CD14-positive monocyte (primary cell): ENCODE measurements around the gene LSS. TPM values are rescaled to one million over a fixed set of nuclear protein-coding genes. Genes with fewer than 3 reads are reported as not detected.

Experiments used
- DNase-seq, 3 donors: peaks; one replicate each; pipeline ENCODE4 v3.0.0-alpha.2; 2011 to 2022
- H2AFZ ChIP-seq: 2 replicates; pipeline ENCODE4 v1.6.0; 2012; ENCODE audit warnings: mild to moderate bottlenecking, low read depth, low read length, inconsistent platforms; ENCODE audit not compliant: insufficient read depth, poor library complexity, severe bottlenecking
- H3K27ac ChIP-seq, 2 donors: 1 replicate in 1 of 2; 2 replicates in 1 of 2; pipeline ENCODE4 v1.5.1; 2012 to 2013; ENCODE audit warnings: low read length in 2 of 2, control low read depth in 1 of 2, inconsistent platforms in 1 of 2, low read depth in 1 of 2, mild to moderate bottlenecking in 1 of 2
- H3K27me3 ChIP-seq, 2 donors: one replicate each; pipeline versions ENCODE4 v1.6.0 to v1.6.1; 2011 to 2013; ENCODE audit warnings: low read length in 2 of 2; ENCODE audit not compliant: control insufficient read depth in 2 of 2, insufficient read depth in 2 of 2
- H3K36me3 ChIP-seq, 2 donors: replicated peaks in 1 of 2; 1 replicate in 1 of 2; 2 replicates in 1 of 2; pipeline versions ENCODE4 v1.5.1 to v1.6.1; 2012 to 2013; ENCODE audit warnings: low read length in 2 of 2, control low read depth in 1 of 2, inconsistent platforms in 1 of 2, mild to moderate bottlenecking in 1 of 2; ENCODE audit not compliant: insufficient read depth in 2 of 2, control insufficient read depth in 1 of 2
- H3K4me1 ChIP-seq, 2 donors: 1 replicate in 1 of 2; 2 replicates in 1 of 2; pipeline versions ENCODE4 v1.5.1 to v1.6.1; 2012 to 2013; ENCODE audit warnings: low read length in 2 of 2, control low read depth in 1 of 2, inconsistent platforms in 1 of 2, mild to moderate bottlenecking in 1 of 2, moderate library complexity in 1 of 2; ENCODE audit not compliant: insufficient read depth in 2 of 2, control insufficient read depth in 1 of 2
- H3K4me2 ChIP-seq: replicated peaks from 2 replicates; pipeline ENCODE3; 2012; ENCODE audit warnings: low read length, moderate library complexity, mild to moderate bottlenecking; ENCODE audit not compliant: poor library complexity, severe bottlenecking; ENCODE audit errors: extremely low read depth
- H3K4me3 ChIP-seq, 3 experiments: fragments of 200-600 bp in 1 of 3; sonication (generic) in 1 of 3; replicated peaks in 1 of 3; 1 replicate in 2 of 3; 2 replicates in 1 of 3; pipeline ENCODE4 v1.5.1; 2011 to 2013; ENCODE audit warnings: low read length in 3 of 3, mild to moderate bottlenecking in 3 of 3, control low read depth in 2 of 3, low read depth in 2 of 3, inconsistent platforms in 1 of 3, moderate library complexity in 1 of 3
- H3K79me2 ChIP-seq: 2 replicates; pipeline ENCODE4 v1.6.0; 2012; ENCODE audit warnings: mild to moderate bottlenecking, control low read depth, inconsistent platforms, low read length, moderate library complexity; ENCODE audit not compliant: insufficient read depth
- H3K9ac ChIP-seq: 2 replicates; pipeline ENCODE4 v1.6.0; 2017; ENCODE audit warnings: low read length, mild to moderate bottlenecking; ENCODE audit not compliant: insufficient read depth, poor library complexity, severe bottlenecking
- H3K9me3 ChIP-seq, 2 donors: replicated peaks in 1 of 2; 1 replicate in 1 of 2; 2 replicates in 1 of 2; pipeline versions ENCODE4 v1.5.1 to v1.6.1; 2012 to 2013; ENCODE audit warnings: low read length in 2 of 2, control low read depth in 1 of 2; ENCODE audit not compliant: control insufficient read depth in 1 of 2, insufficient read depth in 1 of 2
- H4K20me1 ChIP-seq: 2 replicates; pipeline ENCODE4 v1.6.0; 2012; ENCODE audit warnings: mild to moderate bottlenecking, low read length, control low read depth, moderate library complexity; ENCODE audit not compliant: insufficient read depth
- H3K27ac Mint-ChIP-seq, 7 donors: one replicate each; pipeline ENCODE4 v1.8.0; 2020; ENCODE audit warnings: mild to moderate bottlenecking in 7 of 7, mixed read lengths in 7 of 7, moderate library complexity in 6 of 7, inconsistent platforms in 2 of 7
- H3K27me3 Mint-ChIP-seq, 3 donors: one replicate each; pipeline ENCODE4 v1.8.0; 2021 to 2022; ENCODE audit warnings: low read depth in 3 of 3, mild to moderate bottlenecking in 3 of 3, mixed read lengths in 3 of 3, moderate library complexity in 3 of 3, inconsistent platforms in 1 of 3
- H3K36me3 Mint-ChIP-seq, 2 donors: one replicate each; pipeline ENCODE4 v1.8.0; 2020; ENCODE audit warnings: mixed read lengths in 2 of 2, inconsistent platforms in 1 of 2, mild to moderate bottlenecking in 1 of 2
- H3K4me1 Mint-ChIP-seq: one replicate; pipeline ENCODE4 v1.8.0; 2020; ENCODE audit warnings: mild to moderate bottlenecking, mixed read lengths
- H3K4me3 Mint-ChIP-seq, 2 donors: one replicate each; pipeline ENCODE4 v1.8.0; 2020; ENCODE audit warnings: mild to moderate bottlenecking in 2 of 2, mixed read lengths in 2 of 2, moderate library complexity in 1 of 2
- H3K9me3 Mint-ChIP-seq, 7 donors: one replicate each; pipeline ENCODE4 v1.8.0; 2020 to 2022; ENCODE audit warnings: mixed read lengths in 7 of 7, mild to moderate bottlenecking in 6 of 7, moderate library complexity in 6 of 7, inconsistent platforms in 2 of 7
- WGBS: methylation state at CpG from one replicate; pipeline ENCODE4 v1.1.5; 2013; ENCODE audit warnings: missing lambda C conversion rate; ENCODE audit not compliant: insufficient coverage; 5-methylcytosine and 5-hydroxymethylcytosine counted together
- intact Hi-C, 2 donors: fragments of 100-400 bp; cut with micrococcal nuclease; formaldehyde crosslinking; loops; one replicate each; pipeline versions ENCODE4 v1.15.0 to v1.15.1; 2023
- polyA plus RNA-seq, 3 donors: library from polyadenylated mRNA; depleted of rRNA in 1 of 3; unstranded in 2 of 3; stranded (reverse) in 1 of 3; fragments of 300-500 nt in 2 of 3; fragments of >200 nt in 1 of 3; fragmentation: Illumina TruSeq in 2 of 3; gene quantifications; 1 replicate in 2 of 3; 2 replicates in 1 of 3; pipeline ENCODE4 v1.2.3, GENCODE V29; 2012 to 2021
- TF ChIP-seq, protein P1 (sequence below): fragments of 200-600 bp; IDR thresholded peaks from one replicate; pipeline ENCODE4 v1.8.0; 2022; ENCODE audit warnings: antibody characterized with exemption, mild to moderate bottlenecking

The LSS gene
- polyA plus RNA-seq, 3 donors: 4.1 to 20.0 (median 4.9) TPM

DNA sequence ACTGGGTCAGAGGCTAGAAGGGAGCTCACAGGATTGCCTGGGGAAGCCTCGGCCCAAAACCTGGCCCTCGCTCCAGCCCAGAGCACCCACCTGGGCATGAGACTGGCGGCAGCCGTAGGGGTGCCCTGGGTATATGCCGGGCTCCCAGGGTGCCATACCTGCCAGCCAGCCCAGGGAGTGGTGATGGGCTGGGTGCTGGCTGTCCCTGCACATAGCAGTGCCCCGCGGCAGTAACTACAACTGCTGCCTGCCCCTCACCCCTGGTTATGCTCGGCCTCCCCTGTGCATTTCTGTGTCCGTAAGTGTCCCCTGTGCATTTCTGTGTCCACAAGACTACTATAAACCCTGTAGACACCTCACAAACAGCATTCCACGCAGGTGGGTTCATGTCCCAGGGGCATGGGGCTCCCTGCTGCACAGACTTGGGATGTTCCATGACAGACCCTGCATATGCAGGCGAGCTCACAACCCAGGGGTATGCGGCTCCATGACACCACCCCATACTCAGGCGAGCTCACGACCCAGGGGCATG, 38.5 kb downstream of the LSS start:
- no peaks in the 10 kb centered on the region for H3K4me1 ChIP-seq
- no peaks in the 10 kb centered on the region for H3K9me3 ChIP-seq
- H3K27ac ChIP-seq: no peak overlapping the region
- H3K27ac Mint-ChIP-seq: peak overlapping the region in 1 of 7 donors; percentile 79
- TF ChIP-seq, protein P1, sequence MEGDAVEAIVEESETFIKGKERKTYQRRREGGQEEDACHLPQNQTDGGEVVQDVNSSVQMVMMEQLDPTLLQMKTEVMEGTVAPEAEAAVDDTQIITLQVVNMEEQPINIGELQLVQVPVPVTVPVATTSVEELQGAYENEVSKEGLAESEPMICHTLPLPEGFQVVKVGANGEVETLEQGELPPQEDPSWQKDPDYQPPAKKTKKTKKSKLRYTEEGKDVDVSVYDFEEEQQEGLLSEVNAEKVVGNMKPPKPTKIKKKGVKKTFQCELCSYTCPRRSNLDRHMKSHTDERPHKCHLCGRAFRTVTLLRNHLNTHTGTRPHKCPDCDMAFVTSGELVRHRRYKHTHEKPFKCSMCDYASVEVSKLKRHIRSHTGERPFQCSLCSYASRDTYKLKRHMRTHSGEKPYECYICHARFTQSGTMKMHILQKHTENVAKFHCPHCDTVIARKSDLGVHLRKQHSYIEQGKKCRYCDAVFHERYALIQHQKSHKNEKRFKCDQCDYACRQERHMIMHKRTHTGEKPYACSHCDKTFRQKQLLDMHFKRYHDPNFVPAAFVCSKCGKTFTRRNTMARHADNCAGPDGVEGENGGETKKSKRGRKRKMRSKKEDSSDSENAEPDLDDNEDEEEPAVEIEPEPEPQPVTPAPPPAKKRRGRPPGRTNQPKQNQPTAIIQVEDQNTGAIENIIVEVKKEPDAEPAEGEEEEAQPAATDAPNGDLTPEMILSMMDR: no peak
- H3K27me3 ChIP-seq: no peaks in the 10 kb centered on the region
- no peak overlapping the region for H3K4me2 ChIP-seq
- H3K9me3 Mint-ChIP-seq: peaks cover 0 to 2% (median 0%) of the 10 kb centered on the region in 7 donors
- DNase-seq: no peak
- no peaks in the 10 kb centered on the region for H3K79me2 ChIP-seq
- H3K36me3 Mint-ChIP-seq: peaks cover 17 to 24% of the 10 kb centered on the region in 2 donors
- H4K20me1 ChIP-seq: no peaks in the 10 kb centered on the region
- H3K4me3 ChIP-seq: no peak overlapping the region
- H2AFZ ChIP-seq: no peak overlapping the region
- H3K4me3 Mint-ChIP-seq: no peak overlapping the region
- peaks cover 12 to 24% of the 10 kb centered on the region in 2 donors for H3K36me3 ChIP-seq
- 94% methylated on average over 11 of the region's 14 CpGs for WGBS
- peaks cover 0 to 2% (median 2%) of the 10 kb centered on the region in 3 donors for H3K27me3 Mint-ChIP-seq
- intact Hi-C loops: loop anchor here (5.0 to 10.0 kb wide), 3 partner anchors 132 to 267 kb away; partner anchors contain the start of genes C21orf58 (in 2 of the 2), PCNT (in 2 of the 2) and DIP2A (in 1 of the 2)
- H3K4me1 Mint-ChIP-seq: peaks cover 7% of the 10 kb centered on the region
- H3K9ac ChIP-seq: no peak overlapping the region

DNA sequence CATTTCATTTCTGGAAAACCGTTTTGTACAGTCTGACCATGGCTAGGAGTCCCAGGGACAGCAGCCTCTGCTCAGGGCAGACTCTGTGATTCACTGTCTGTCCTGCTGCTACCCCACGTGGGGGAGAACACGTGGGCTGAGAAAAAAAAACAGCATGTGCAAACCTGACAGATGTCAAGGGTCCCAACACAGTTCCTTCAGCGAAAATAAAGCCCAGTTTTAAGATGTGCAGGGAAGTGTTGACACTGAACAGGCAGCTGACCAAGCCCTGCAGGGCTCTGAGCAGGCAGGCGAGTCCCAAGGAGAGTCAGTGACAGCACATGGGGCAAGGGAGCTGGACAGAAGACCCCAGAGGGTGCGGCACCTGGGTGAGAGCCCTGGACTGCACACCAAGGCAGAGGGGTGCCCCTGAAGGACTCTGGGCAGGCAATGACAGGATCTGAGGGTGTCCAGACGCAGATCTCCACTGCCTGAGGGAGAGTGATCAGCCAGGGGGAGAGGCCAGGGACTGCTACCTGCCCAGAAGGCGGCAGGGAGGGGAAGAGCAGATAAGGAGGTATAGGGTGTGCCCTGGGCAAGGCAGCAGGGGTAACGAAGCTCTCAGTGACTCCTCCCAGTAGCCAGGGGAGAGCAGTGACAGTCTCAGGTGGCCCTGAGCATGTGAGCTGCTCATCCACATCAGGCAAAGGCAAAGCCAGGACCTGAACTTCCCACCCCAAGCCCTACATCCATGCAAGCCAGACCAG, 39.2 kb downstream of the LSS start:
- H3K27me3 Mint-ChIP-seq: peaks cover 0 to 2% (median 2%) of the 10 kb centered on the region in 3 donors

More for the DNA sequence above, 39.2 kb downstream of the LSS start:
- no peaks in the 10 kb centered on the region for H4K20me1 ChIP-seq
- no peaks in the 10 kb centered on the region for H3K9me3 ChIP-seq
- H3K4me3 ChIP-seq: no peak overlapping the region
- H3K79me2 ChIP-seq: no peaks in the 10 kb centered on the region
- H3K4me1 ChIP-seq: no peaks in the 10 kb centered on the region
- no peak overlapping the region for H3K4me3 Mint-ChIP-seq
- H3K9ac ChIP-seq: no peak overlapping the region
- peak overlapping the region in 3 of 7 donors; percentile 18 to 79 (median 71) for H3K27ac Mint-ChIP-seq
- DNase-seq: no peak
- intact Hi-C loops: loop anchor here (5.0 to 10.0 kb wide), 3 partner anchors 133 to 268 kb away; partner anchors contain the start of genes C21orf58 (in 2 of the 2), PCNT (in 2 of the 2) and DIP2A (in 1 of the 2)
- WGBS: 91% methylated on average over 9 of the region's 9 CpGs
- no peak overlapping the region for H3K4me2 ChIP-seq
- H3K27me3 ChIP-seq: no peaks in the 10 kb centered on the region
- TF ChIP-seq, protein P1: no peak
- peaks cover 11 to 21% of the 10 kb centered on the region in 2 donors for H3K36me3 Mint-ChIP-seq
- H2AFZ ChIP-seq: no peak overlapping the region
- peaks cover 0 to 2% (median 0%) of the 10 kb centered on the region in 7 donors for H3K9me3 Mint-ChIP-seq
- H3K36me3 ChIP-seq: peaks cover 9 to 17% of the 10 kb centered on the region in 2 donors
- H3K27ac ChIP-seq: no peak overlapping the region
- peaks cover 7% of the 10 kb centered on the region for H3K4me1 Mint-ChIP-seq
